Suprapubic skin (tissue), 4 donors: ENCODE measurements around the gene LYPD6B.

ENCODE experiments used
- POLR2A ChIP-seq, 2 donors: fragments of 450-650 bp; IDR thresholded peaks; one replicate each; pipeline ENCODE4 v1.6.1; 2017; ENCODE audit warnings: antibody characterized with exemption in 2 of 2, mild to moderate bottlenecking in 2 of 2, moderate library complexity in 2 of 2
- POLR2AphosphoS5 ChIP-seq, 3 donors: sonication (generic); formaldehyde crosslinking; IDR thresholded peaks; one replicate each; pipeline ENCODE4 v1.6.1; 2017; ENCODE audit warnings: antibody characterized with exemption in 3 of 3
- TF ChIP-seq, protein P1 (sequence below), 2 donors: fragments of 200-600 bp in 1 of 2; fragments of 450-650 bp in 1 of 2; sonication (generic) in 1 of 2; IDR thresholded peaks; one replicate each; pipeline ENCODE4 v1.5.1; 2016 to 2019; ENCODE audit warnings: antibody characterized with exemption in 2 of 2, mild to moderate bottlenecking in 1 of 2, moderate library complexity in 1 of 2

DNA sequence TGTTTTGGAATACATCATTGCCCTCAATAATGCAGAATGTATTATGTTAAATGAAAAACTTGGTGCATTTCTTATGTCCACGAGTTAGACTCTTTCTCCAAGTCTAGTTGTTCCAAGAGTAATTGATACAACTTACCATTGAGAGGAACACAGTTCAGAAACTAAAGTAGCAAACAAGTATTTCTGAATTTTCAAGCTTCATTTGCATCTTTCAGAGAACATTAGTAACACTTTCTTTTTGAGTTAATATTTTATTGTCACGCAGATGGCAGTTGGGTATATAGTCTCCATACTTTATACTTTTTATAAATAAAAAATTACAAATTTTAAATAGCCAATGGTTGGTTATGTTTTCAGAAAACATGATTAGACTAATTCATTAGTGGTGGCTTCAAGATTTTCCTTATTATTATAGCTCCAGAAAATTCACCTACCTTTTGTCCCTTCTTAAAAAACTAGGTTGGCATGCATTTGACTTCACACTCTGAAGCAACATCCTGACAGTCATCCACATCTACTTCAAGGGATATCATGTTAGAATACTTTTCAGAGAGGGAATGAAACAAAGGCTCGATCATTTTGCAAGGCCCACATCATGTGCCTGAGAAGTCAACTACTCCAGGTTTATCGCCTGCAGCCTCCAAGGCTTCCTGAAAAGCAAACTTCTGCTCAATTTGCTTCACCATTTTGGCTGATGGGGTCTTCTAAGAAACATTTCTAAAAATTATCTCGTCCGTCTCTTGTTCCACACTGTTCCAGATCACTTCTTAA, 29.9 kb downstream of the LYPD6B start:
- TF ChIP-seq, protein P1, sequence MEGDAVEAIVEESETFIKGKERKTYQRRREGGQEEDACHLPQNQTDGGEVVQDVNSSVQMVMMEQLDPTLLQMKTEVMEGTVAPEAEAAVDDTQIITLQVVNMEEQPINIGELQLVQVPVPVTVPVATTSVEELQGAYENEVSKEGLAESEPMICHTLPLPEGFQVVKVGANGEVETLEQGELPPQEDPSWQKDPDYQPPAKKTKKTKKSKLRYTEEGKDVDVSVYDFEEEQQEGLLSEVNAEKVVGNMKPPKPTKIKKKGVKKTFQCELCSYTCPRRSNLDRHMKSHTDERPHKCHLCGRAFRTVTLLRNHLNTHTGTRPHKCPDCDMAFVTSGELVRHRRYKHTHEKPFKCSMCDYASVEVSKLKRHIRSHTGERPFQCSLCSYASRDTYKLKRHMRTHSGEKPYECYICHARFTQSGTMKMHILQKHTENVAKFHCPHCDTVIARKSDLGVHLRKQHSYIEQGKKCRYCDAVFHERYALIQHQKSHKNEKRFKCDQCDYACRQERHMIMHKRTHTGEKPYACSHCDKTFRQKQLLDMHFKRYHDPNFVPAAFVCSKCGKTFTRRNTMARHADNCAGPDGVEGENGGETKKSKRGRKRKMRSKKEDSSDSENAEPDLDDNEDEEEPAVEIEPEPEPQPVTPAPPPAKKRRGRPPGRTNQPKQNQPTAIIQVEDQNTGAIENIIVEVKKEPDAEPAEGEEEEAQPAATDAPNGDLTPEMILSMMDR (IDR thresholded peaks at IDR 0.05), result no peak
- no peak for TF ChIP-seq POLR2A (IDR thresholded peaks at IDR 0.05)
- TF ChIP-seq POLR2AphosphoS5 (IDR thresholded peaks at IDR 0.05), result no peak
